ENCODE measurements around the gene PLCB3. TPM values are rescaled to one million over a fixed set of nuclear protein-coding genes. Genes with fewer than 3 reads are reported as not detected.

Gene PLCB3
- polyA plus RNA-seq, 1 donor from 2014 or later = 2.1 TPM

GRCh38 chr11:64303109-64304031 is 52.0 kb downstream of the PLCB3 start:
- H3F3A ChIP-seq (ENCODE audit: insufficient read depth, low read length, poor library complexity, severe bottlenecking) = no peaks in the 10 kb centered on the region
- peaks cover 6% of the 10 kb centered on the region for H4K20me1 ChIP-seq (ENCODE audit: insufficient read depth)
- no peaks in the 10 kb centered on the region for H3K36me3 ChIP-seq (ENCODE audit: insufficient read depth, low read length)
- H3K79me2 ChIP-seq (replicated peaks; ENCODE audit: insufficient read depth, low read length) = peaks cover 10% of the 10 kb centered on the region
- H3K27ac ChIP-seq (ENCODE audit: low read length) = no peak overlapping the region
- no peak for TF ChIP-seq EP300 (conservative IDR thresholded peaks at IDR 0.05; ENCODE audit: poor library complexity, severe bottlenecking)
- no peak for TF ChIP-seq MXI1 (conservative IDR thresholded peaks at IDR 0.05; ENCODE audit: poor library complexity, severe bottlenecking)
- no peak for TF ChIP-seq EZH2 (IDR thresholded peaks at IDR 0.05; ENCODE audit: borderline replicate concordance, insufficient read depth, low read length, poor library complexity, severe bottlenecking)
- no peak for TF ChIP-seq REST (IDR thresholded peaks at IDR 0.05; ENCODE audit: borderline replicate concordance)
- no peak for TF ChIP-seq TAF1 (IDR thresholded peaks at IDR 0.05; ENCODE audit: low read depth)
- TF ChIP-seq RAD21 (conservative IDR thresholded peaks at IDR 0.05) = no peak
- no peak for TF ChIP-seq CTCF (IDR thresholded peaks at IDR 0.05; ENCODE audit: poor library complexity, severe bottlenecking)
- no peak for TF ChIP-seq SMC3 (conservative IDR thresholded peaks at IDR 0.05; ENCODE audit: poor library complexity)
- TF ChIP-seq POLR2AphosphoS5 (IDR thresholded peaks at IDR 0.05) = no peak
- no peaks in the 10 kb centered on the region for H3K9me2 ChIP-seq (ENCODE audit: insufficient read depth, low read length)
- no peak overlapping the region for H3K4me2 ChIP-seq (ENCODE audit: low read length)
- H3K27me3 ChIP-seq (ENCODE audit: insufficient read depth, low read depth, low read length) = peaks cover 37% of the 10 kb centered on the region
- no peak overlapping the region for H3K9ac ChIP-seq (ENCODE audit: low read length)
- H3K4me3 ChIP-seq (ENCODE audit: low read length) = no peak overlapping the region
- no peaks in the 10 kb centered on the region for H3K9me3 ChIP-seq (ENCODE audit: low read length)
- H2AFZ ChIP-seq (ENCODE audit: low read depth, low read length) = no peak overlapping the region

- Histone ChIP-seq H3F3A (ENCODE audit: insufficient read depth, low read length, poor library complexity, severe bottlenecking) (no peaks in the 10 kb centered on the region), H3K36me3 (ENCODE audit: insufficient read depth, low read length) (no peaks in the 10 kb centered on the region), H3K4me2 (ENCODE audit: low read length) (peak overlapping the region; percentile 33), H3K9me2 (ENCODE audit: insufficient read depth, low read length) (no peaks in the 10 kb centered on the region), H3K4me3 (ENCODE audit: low read length) (peak overlapping the region; percentile 85), H4K20me1 (ENCODE audit: insufficient read depth) (peaks cover 6% of the 10 kb centered on the region), H3K79me2 (replicated peaks; ENCODE audit: insufficient read depth, low read length) (peaks cover 10% of the 10 kb centered on the region), H3K27ac (ENCODE audit: low read length) (no peak overlapping the region), H3K9me3 (ENCODE audit: low read length) (no peaks in the 10 kb centered on the region), H2AFZ (ENCODE audit: low read depth, low read length) (no peak overlapping the region), H3K27me3 (ENCODE audit: insufficient read depth, low read depth, low read length) (peaks cover 31% of the 10 kb centered on the region), H3K9ac (ENCODE audit: low read length) (peak overlapping the region; percentile 75)
- TF ChIP-seq REST (IDR thresholded peaks at IDR 0.05; ENCODE audit: borderline replicate concordance) (no peak), MXI1 (conservative IDR thresholded peaks at IDR 0.05; ENCODE audit: poor library complexity, severe bottlenecking) (no peak), POLR2AphosphoS5 (IDR thresholded peaks at IDR 0.05) (no peak), CTCF (IDR thresholded peaks at IDR 0.05; ENCODE audit: poor library complexity, severe bottlenecking) (no peak), SMC3 (conservative IDR thresholded peaks at IDR 0.05; ENCODE audit: poor library complexity) (no peak), EZH2 (IDR thresholded peaks at IDR 0.05; ENCODE audit: borderline replicate concordance, insufficient read depth, low read length, poor library complexity, severe bottlenecking) (no peak), RAD21 (conservative IDR thresholded peaks at IDR 0.05) (no peak), TAF1 (IDR thresholded peaks at IDR 0.05; ENCODE audit: low read depth) (no peak), EP300 (conservative IDR thresholded peaks at IDR 0.05; ENCODE audit: poor library complexity, severe bottlenecking) (no peak)
Measured at GRCh38 chr11:64304032-64304315, 52.6 kb downstream of the PLCB3 start.
